Stimulated activated CD4-positive, alpha-beta T cell treated with anti-CD3 and anti-CD28 coated beads, TNF-alpha, amount 100 ng/mL, for 48 hours (primary cell): ENCODE results near the gene EMSY.
"Not testable (repeated sequence)": the region's sequence is repeated elsewhere in the genome, so short reads cannot be mapped to it uniquely, and the experiment has no call there.

Experiments used
- DNase-seq, 3 donors: peaks; one replicate each; pipeline ENCODE4 v3.0.0-alpha.2; 2020; ENCODE audit warnings: low read depth in 3 of 3

EMSY gene

GRCh38 chr11:76444384-76445120 lies at the start of gene EMSY:
EMSY (plus strand) TSS chr11:76445018; CDS start chr11:76446939, 1,921 bp downstream.
- peak; percentile 80 to 90 (median 82) for DNase-seq

GRCh38 chr11:76395296-76395695 lies 49.5 kb upstream of the EMSY start:
- DNase-seq = no peak

GRCh38 chr11:76397383-76397782 lies 47.4 kb upstream of the EMSY start:
- no peak for DNase-seq

DNA sequence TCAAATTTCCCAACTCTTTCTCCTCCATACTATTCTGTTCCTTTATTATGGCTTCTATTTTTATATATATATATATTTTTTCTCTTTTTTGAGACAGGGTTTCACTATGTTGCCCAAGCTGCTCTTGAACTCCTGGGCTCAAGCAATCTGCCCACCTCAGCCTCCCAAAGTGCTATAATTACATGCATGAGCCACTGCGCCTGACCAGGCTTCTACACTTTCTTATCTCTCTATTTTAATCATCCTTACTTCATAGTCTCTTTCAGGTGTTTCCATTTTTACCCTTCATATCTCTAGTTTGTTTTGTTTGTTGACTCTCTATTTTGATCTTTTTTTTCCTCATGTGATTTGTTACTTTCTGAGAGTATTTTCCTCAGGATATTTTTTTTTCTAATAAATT lies 43.9 kb upstream of the EMSY start:
- no peak for DNase-seq

DNA sequence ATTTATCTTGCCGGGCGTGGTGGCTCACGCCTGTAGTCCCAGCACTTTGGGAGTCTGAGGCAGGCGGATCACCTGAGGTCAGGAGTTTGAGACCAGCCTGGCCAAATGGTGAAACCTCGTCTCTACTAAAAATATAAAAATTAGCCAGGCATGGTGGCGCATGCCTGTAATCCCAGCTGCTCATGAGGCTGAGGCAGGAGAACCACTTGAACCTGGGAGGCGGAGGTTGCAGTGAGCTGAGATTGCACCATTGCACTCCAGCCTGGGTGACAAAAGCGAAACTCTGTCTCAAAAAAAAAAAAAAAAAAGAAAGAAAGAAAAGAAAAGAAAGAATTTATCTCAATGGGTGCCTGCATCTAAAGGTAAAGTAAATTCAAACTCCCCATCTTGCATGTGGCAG lies 43.3 kb upstream of the EMSY start:
- not testable (repeated sequence) for DNase-seq

- no peak for DNase-seq
Observed at GRCh38 chr11:76406359-76406758, 38.5 kb upstream of the EMSY start.

DNA sequence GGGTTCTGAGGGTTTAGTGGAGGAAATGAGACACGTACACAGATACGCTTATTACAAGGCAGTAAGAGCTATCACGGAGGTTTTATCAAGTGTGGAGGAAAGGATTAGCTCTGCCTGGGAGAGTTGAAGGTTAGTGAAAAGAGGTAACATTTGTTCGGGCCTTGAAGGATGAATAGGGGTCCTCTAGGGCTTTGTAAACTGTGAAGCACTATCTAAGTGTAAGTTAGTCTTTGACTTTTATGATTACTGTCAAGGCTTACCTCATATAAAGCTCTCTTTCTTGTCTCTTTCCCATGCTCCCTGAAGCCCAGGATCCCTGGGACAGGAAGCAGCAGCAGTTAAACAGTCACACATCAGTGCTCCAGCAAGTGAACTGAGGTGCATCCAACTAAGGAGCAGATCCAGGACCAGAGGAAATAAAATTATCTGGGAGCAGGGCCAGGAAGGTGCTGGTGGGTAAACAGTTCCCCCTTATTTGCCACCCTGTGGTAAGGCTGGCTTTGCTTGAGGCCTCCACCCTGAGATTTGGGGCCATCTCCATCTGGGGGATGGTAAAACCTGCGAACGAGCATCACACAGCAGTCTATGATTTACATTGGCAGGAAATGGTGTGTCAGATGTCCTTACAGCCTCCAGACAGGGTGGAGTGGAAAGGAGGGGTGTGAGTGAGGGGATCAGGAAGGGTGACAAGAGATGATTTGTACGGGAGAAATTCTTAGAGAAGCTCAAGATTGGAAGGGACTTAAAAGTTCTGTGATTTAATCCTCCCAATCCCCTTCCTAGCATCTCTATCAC lies 36.5 kb upstream of the EMSY start:
- DNase-seq = no peak

DNA sequence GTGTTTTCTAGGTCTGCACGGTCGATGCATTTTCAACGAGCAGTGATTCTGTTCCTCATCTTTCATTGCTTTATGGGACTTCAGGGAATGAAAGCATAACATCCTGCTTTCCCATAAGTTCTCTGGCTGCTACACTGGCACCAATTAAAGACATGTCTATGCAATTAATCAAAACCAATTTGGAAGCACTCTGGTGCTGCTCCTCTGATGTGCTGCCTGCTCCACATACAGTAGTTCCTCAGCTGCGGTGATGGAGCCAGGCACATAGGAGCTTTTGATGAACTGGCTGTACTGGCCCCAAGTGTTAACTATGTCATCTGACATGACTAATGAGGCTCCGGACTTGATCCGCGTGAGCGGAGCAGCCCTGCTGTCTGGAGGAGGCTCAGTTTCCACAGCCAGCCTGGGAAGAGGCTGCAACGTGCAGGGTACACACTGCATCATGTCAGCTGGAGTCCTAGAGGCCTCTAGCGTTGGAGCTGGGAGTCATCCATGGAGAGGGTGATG lies 33.9 kb upstream of the EMSY start:
- no peak for DNase-seq

- no peak for DNase-seq
Observed at GRCh38 chr11:76415073-76415472, 29.7 kb upstream of the EMSY start.

DNA sequence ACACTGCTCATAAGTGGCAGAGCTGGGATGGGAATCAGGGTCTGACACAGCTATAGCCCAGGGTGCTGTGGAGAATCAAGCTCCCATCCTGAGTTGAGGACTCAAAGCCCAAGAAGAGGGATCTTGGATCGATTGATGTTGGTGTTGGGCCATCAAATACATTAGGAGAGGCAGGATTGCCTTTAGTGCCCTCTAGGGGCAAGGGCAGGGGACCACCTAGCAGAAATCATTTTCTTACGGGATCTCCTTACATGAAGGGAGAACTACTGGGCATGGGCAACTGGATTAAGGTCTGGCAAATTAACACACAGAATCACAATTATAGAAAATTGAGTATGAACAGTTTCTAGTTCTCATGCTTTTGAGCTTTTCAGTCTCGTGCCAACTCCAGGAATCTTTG lies 24.9 kb upstream of the EMSY start:
- no peak for DNase-seq

DNA sequence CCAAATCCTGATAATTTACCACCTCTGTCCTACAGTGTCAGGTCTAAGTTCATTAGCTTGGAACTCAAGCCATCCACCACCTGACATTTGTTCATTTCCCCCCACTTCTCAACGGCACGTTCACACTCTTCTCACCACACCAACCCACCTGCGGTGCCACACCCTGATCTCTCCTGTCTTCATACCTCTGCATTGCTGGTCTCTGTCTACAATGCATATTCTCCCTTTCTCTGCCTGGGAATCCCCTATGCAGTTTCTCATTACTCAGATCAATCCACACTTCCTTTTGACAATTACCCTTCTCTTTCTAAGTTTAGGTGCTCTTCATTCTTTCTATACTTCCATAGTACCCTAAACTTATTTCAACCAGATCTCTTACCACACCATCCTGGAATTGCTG lies 20.4 kb upstream of the EMSY start:
- no peak for DNase-seq

GRCh38 chr11:76424891-76425290 lies 19.9 kb upstream of the EMSY start:
- no peak for DNase-seq

DNA sequence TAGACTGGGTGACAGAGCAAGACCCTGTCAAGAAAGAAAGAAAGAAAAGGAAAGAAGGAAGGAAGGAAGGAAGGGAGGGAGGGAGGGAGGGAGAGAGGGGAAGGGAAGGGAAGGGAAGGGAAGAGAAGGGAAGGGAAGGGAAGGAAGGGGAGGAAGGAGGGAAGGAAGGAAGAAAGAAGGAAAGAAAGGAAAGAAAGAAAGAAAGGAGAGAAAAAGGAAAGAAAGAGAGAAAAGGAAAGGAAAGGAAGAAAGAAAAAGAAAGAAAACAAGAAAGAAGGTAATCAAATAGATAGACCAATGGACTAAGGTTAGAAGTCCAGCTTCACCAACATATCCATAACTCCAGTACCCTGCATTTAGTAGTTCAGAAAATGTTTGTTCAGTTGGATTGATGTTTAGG lies 18.2 kb upstream of the EMSY start:
- no peak for DNase-seq

GRCh38 chr11:76436020-76436419 lies 8.8 kb upstream of the EMSY start:
- no peak for DNase-seq

- no peak for DNase-seq
Observed at GRCh38 chr11:76443268-76443980, 1.4 kb upstream of the EMSY start.

DNA sequence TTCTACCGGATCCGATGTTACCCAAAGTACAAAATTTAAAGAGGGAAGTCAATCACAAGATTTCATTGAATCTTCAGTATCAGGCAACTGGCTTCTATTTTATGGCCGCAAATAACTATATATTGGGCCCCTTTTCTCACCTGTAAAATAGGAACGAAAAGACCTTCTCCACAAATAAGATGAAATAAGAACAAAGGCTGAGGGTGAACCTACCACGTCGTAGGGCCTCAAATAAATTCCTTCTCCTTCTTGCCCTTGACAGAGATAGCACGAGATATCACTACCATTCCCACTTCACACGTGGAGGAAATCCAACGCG lies 794 bp upstream of the EMSY start:
- no peak for DNase-seq

- peak; percentile 23 to 50 (median 40) for DNase-seq
Observed at GRCh38 chr11:76445121-76446084, 585 bp downstream of the EMSY start.

DNA sequence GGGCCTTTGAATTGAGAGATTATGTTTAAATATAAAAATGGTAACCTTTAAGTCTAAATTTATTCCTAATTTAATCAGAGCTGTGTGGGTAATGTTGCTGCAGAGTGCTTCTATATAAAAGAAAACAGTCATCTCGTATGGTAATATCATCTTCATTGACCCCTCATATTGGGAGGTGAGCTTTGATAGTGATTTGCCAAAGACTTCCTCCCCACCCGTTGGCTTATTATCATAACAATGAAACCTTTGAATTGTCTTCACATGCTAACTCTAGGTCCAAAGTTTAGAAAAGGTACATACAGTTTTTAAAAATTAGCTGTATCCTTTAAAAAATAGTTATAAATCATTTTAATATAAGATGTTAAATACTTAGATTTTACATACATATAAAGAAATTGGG lies 3.7 kb downstream of the EMSY start:
- DNase-seq = no peak

- DNase-seq = no peak
Observed at GRCh38 chr11:76453248-76453647, 8.4 kb downstream of the EMSY start.

- DNase-seq = no peak
Observed at GRCh38 chr11:76455331-76455730, 10.5 kb downstream of the EMSY start.

DNA sequence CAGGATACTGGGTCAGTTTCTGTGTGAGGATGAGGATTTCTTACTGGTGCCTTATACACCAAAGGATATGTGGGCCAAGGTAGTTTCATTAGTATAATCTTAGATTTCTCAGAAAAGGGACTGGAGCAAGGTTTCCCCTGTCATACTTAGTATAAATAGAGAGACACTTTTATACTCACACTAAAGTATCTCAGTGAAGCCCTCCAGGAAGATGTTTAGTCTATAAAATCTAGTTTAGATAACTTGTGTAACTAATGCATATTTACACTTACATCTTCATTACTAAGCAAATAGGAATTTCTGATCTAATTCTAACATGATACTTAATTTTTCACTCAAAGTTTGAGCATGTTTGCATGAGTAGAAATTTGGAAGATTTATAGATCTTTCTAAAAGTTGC lies 11.1 kb downstream of the EMSY start:
- no peak for DNase-seq
